Stimulated activated CD8-positive, alpha-beta memory T cell treated with anti-CD3 and anti-CD28 coated beads, Interleukin-4, amount 100 ng/mL, for 4 hours (primary cell): Measurements from ENCODE around the gene KMT5B.

Experiments used
- DNase-seq, 2 donors: peaks; one replicate each; pipeline ENCODE4 v3.0.0-alpha.2; 2020; ENCODE audit warnings: low read depth in 2 of 2, low spot score in 1 of 2

The KMT5B gene

DNA sequence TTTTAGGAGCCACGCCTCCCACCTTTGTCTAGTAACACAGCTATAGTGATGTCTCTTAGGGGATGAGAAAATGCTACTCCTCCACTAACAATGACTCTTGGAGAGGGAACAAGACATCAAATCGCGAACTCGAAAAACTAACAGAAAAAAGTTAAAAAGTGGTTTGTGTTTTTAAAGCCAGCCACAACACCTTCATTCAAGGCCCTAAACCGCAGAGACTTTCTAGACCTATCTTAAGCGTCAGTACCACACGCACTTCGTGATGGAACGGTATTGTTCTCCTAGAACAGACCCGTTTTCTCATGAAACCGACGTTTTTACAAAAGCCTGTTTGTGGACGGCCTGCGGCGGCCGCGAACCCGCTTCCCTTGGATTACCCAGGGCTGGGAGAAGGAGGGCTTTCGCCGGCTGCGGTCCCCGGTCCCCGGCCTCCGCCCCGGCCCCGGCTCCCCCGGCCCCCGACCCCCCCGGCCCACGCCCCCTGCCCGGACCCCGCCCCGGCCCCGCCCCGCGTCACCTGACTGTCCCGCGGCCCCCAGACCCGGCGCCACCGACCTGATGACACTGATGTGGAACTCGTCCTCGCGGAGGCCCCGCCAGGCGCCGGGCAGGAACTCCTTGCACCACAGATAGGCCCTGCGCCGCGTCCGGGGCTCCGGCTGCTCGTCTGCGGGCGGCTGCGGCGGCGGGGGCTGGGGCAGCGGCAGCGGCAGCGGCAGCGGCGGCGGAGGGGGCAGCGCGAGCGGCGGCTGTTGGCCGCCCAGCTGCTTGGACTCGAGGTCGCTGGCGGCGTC lies 92.6 kb downstream of the KMT5B start:
- peak in 1 of 2 donors; percentile 2 for DNase-seq

DNA sequence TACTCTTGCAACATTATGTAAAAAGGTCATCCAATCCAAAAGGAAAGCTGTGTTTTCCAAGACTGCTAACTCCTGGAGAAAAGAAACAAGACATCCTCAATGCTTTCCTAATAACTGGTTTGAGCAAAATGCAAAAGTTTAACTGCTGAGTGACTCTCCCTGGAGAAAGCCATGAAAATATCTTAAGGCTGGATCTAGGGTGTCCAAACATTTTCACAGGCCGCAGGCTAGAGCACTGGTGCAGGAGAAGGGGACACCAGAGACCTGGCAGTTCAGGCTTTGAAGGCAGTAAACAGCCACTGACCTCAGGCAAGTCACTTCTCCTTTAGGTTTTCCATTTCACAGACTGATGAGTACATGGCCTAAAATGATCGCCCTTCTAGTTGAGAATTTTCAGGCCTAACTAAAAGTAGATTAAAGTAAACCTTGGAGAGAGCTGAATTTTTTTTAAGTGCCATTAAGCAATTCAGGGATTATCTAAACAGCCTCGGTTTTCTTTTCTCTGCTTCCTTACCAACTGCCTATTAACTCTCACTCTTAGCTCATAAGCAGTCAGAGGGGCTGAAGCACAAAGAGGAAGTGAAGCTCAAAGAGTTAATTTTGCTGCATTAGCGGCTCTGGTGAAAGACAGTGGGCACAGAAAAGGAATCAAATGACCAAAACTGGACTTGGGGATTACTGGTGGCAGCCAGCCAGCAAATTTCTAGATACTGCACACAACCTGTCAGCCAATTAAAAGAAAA lies 94.2 kb downstream of the KMT5B start:
- DNase-seq = no peak

DNA sequence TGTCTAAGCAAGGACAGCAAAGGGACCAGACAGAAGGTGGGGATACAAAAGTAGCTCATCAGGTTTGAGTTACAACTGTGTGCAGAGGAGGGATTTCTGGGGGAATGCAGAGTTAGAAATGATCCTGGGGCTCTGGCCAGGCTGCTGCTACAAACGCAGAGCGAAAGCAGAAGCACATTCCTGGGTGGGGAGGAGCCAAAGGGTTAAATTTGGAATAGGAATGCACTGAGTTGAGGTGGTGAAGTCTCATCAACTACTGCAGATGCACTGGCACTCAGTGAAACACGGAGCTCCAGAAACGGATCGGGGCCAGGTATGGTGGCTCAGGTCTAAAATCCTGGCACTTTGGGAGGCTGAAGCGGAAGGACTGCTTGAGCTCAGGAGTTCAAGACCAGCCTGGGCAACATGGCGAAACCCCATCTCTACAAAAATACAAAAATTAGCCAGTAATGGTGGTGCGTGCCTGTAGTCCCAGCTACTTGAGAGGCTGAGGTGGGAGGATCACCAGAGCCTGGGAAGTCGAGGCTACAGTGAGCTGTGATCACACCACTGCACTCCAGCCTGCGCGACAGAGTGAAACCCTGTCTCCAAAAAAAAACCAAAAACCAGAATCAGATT lies 95.1 kb downstream of the KMT5B start:
- no peak for DNase-seq

DNA sequence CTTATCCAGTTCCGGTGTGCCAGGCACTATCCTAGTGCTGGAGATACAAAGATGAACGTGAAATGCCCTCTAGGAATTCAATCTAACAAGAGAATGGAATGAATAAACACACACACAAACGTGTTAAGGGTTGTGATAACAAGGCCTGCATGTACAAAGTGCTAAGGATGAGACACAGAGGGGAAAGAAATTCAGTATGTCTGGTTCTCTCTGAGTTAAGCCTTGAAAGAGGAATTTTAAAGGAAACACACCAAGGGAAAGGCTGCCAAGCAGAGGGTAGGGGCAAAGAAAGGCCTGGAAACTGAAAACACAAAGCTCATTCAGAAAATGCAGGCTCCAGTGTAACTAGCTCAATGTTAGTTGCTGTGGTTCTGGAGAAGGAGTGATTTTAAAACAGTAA lies 96.1 kb downstream of the KMT5B start:
- DNase-seq = no peak

DNA sequence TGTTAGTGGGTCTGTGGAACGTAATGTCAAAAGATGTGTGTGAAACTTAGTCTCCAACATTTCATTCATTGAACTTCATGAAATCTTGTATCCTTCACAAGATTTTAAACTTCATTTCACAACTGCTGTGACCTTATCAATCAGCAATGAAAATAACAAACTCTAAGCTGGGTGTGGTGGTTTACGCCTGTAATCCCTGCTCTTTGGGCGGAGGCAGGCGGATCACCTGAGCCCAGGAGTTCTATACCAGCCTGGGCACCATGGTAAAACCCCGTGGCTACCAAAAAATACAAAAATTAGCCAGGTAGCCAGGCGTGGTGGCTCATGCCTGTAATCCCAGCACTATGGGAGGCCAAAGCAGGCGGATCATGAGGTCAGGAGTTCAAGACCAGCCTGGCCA lies 97.0 kb downstream of the KMT5B start:
- no peak for DNase-seq

DNA sequence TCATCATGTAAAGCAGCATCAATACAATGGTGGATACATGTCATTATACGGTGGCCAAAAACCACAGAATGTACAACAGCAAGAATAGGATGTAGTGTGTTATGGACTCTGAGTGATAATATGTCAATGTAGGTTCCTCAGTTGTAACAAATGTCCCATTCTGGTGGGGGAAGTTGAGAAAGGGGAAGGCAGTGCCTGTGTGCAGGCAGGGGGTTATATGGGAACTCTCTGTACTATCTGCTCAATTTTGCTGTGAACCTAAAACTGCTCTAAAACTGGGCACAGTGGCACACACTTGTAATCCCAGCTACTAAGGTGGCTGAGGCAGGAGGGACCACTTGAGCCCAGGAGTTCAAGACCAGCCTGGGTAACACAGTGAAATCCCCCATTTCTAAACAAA lies 97.8 kb downstream of the KMT5B start:
- no peak for DNase-seq

DNA sequence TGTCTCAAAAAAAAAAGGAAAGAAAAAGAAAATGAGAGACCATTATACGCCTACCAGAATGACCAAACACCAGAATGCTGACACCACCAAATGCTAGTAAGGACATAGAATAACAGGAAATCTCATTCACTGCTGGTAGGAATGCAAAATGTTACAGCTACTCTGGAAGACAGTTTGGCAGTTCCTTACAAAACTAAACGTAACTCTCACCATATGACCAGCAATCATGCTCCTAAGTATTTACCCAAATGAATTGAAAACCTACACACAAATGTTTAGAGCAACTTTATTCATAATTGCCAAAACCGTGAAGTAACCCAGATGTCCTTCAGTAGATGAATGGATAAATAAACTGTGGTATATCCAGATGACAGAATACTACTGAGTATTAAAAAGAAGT lies 99.1 kb downstream of the KMT5B start:
- DNase-seq = no peak

DNA sequence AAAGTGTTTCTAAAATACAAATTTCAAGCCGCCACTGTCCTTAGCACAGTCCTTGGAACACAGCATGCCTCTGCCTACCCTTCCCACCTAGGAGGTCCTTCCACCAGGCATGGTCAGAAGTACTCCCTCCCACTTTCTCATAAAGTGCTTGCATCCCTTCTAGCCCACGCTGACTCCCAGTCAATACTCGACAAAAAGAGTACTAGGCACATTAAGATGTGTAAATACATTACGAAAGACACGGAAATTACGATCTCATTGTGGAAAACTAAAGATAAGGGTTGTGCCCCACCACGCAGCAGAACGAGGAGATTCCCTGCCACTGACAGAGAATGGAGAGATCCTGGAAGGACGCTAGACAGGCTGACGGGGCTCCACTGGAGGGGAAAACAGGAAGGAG lies 105.4 kb downstream of the KMT5B start:
- DNase-seq = no peak

DNA sequence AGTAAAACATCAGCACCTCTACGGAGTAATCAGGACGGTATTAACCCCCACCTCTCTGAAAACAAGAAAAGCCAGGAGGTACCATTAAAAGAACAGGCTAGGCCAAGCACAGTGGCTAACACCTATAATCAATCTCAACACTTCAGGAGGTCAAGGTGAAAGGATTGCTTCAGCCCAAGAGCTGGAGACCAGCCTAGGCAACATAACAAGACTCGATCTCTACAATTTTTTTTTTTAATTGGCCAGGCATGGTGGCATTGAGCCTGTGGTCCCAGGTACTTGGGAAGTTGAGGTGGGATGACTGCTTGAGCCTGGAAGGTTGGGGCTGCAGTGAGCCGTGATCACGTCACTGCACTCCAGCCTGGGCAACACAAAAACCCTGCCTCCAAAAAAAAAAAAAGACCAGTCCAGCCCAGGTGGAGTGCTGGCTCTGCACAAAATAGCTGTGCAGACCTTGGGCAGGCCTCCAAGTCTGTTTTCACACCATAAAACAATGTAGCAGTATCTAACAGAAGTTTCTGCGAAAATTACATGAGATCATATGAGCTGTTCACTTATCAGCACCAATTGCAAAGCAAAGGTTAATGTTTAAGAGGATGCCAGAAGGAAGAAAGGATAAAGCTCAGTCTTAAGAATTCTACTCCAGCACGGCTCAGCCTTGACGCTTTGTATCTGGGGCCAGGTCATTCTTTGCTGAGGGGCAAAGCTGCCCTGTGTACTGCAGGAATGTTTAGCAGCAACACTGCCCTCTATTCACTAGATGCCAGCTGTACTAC lies 106.7 kb downstream of the KMT5B start:
- no peak for DNase-seq
